Left lung (tissue), 10 donors: ENCODE data around the gene EGLN2. TPM values are rescaled to one million over a fixed set of nuclear protein-coding genes. Genes with fewer than 3 reads are reported as not detected.
"Not testable (repeated sequence)": the region's sequence is repeated elsewhere in the genome, so short reads cannot be mapped to it uniquely, and the experiment has no call there.

Source experiments
- ATAC-seq: fragments of 200-7000 bp; cut with Tn5 transposase; one replicate; pipeline ENCODE4 v1.9.1; 2020; ENCODE audit warnings: moderate library complexity
- DNase-seq, 4 donors: peaks; one replicate each; pipeline ENCODE4 v3.0.0-alpha.2; 2013 to 2020
- H3K27ac ChIP-seq, 2 donors: fragments of 200-600 bp; sonication (generic) in 1 of 2; one replicate each; pipeline versions ENCODE4 v1.5.0 to v1.8.0; 2020 to 2021
- H3K27me3 ChIP-seq, 2 donors: fragments of 200-600 bp; sonication (generic) in 1 of 2; one replicate each; pipeline versions ENCODE4 v1.5.0 to v1.8.0; 2020 to 2021
- H3K36me3 ChIP-seq, 2 donors: fragments of 200-600 bp; sonication (generic) in 1 of 2; one replicate each; pipeline versions ENCODE4 v1.5.0 to v1.8.0; 2020 to 2021
- H3K4me1 ChIP-seq, 2 donors: fragments of 200-600 bp; one replicate each; pipeline ENCODE4 v1.8.0; 2021
- H3K4me3 ChIP-seq, 2 donors: fragments of 200-600 bp; sonication (generic) in 1 of 2; one replicate each; pipeline versions ENCODE4 v1.5.0 to v1.8.0; 2020 to 2021; ENCODE audit warnings: mild to moderate bottlenecking in 1 of 2
- H3K9me3 ChIP-seq, 2 donors: fragments of 200-600 bp; sonication (generic) in 1 of 2; one replicate each; pipeline versions ENCODE4 v1.5.0 to v1.8.0; 2020 to 2021
- intact Hi-C, 2 donors: fragments of 100-400 bp; cut with DNase I; formaldehyde crosslinking; loops; one replicate each; pipeline versions ENCODE4 v1.11.2 to v1.14.2; 2022
- polyA plus RNA-seq, 6 donors: library from polyadenylated mRNA; unstranded; fragments of 120-200 nt; gene quantifications; one replicate each; pipeline ENCODE4 v1.2.1, GENCODE V29; 2013; ENCODE audit not compliant: insufficient read length in 6 of 6
- total RNA-seq, 2 donors: library from RNA; stranded (reverse); fragmentation: NEBNext Ultra II Directional; extraction: Animal tissue kit (Norgen Biotek cat#: 25700); gene quantifications; one replicate each; pipeline ENCODE4 v1.2.1, GENCODE V29; 2021
- TF ChIP-seq, protein P1 (sequence below), 2 donors: fragments of 200-600 bp; sonication (generic) in 1 of 2; IDR thresholded peaks; one replicate each; pipeline versions ENCODE4 v1.5.0 to v1.8.0; 2021; ENCODE audit warnings: antibody characterized with exemption in 2 of 2
- donor health status: DM: no; HTN: yes; CAD: no.
- donor health status: DM: no; HTN: no; CAD: no.

Gene EGLN2
- total and polyA plus RNA-seq, 8 donors = 57.0 to 150 (median 75.9) TPM

DNA sequence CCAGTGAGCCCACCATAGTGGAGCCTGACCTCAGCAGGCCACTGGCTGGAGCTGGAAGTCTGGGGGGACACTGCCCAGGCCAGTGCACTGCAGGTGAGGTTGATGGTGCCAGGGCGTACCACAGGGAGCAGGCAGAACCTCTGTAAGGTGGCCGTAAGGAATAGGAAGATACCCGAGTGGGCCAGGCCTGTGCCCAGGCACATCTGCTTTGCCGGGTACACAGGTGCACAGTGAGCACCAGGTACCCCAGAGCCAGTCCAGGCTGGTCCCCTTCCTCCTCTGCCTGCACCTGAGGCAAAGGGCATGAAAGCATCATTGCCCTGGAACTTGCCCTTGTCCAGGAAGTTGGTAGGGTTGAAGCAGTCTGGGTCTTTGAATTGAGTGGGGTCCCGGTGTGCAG lies 9.5 kb downstream of the EGLN2 start:
- TF ChIP-seq, protein P1, sequence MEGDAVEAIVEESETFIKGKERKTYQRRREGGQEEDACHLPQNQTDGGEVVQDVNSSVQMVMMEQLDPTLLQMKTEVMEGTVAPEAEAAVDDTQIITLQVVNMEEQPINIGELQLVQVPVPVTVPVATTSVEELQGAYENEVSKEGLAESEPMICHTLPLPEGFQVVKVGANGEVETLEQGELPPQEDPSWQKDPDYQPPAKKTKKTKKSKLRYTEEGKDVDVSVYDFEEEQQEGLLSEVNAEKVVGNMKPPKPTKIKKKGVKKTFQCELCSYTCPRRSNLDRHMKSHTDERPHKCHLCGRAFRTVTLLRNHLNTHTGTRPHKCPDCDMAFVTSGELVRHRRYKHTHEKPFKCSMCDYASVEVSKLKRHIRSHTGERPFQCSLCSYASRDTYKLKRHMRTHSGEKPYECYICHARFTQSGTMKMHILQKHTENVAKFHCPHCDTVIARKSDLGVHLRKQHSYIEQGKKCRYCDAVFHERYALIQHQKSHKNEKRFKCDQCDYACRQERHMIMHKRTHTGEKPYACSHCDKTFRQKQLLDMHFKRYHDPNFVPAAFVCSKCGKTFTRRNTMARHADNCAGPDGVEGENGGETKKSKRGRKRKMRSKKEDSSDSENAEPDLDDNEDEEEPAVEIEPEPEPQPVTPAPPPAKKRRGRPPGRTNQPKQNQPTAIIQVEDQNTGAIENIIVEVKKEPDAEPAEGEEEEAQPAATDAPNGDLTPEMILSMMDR (IDR thresholded peaks at IDR 0.05) = no peak
- no peaks in the 10 kb centered on the region for H3K9me3 ChIP-seq
- H3K27ac ChIP-seq = no peak overlapping the region
- H3K4me1 ChIP-seq = peaks cover 39 to 91% of the 10 kb centered on the region in 2 donors
- intact Hi-C loops = no loop called here
- H3K27me3 ChIP-seq = no peaks in the 10 kb centered on the region
- H3K4me3 ChIP-seq = no peak overlapping the region
- ATAC-seq (no peak), DNase-seq (no peak)
- peaks cover 0 to 56% of the 10 kb centered on the region in 2 donors for H3K36me3 ChIP-seq

DNA sequence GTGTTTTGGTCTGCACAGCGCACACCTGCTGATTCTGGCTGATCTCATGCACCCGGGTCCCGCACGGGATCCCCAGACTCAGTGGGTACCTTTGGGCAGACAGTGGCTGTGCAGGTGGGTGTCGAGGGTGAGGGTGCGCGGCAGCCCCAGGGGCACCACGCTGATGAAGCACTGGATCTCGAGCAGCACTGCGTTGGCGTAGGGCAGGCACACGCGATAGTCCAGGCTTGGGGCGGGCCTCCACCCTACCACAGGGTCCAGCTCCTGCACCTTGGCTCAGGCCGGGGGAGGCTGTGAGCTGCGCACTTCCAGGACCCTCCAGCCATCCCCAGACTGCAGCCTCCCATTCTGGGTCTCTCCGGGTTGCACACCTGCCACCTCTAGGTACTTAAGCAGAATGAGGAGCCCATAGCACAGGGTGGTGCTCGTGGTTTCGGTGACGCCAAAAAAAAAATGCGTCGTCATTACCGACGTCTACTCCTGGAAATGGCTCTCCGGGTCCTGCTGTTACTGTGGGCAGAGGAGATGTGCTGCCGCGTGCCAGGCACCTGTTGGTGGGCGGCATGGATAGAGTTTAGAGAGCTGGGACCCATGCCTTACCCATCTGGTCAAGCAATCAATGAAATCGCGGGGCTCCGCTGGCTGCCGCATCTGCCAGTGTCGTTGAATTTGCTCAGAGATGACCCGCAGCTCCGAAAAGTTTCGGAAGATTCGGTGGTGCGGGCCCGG lies 10.5 kb downstream of the EGLN2 start:
- H3K36me3 ChIP-seq = peaks cover 0 to 47% of the 10 kb centered on the region in 2 donors
- DNase-seq = peak in 1 of 4 donors; percentile 78
- H3K27ac ChIP-seq = peak overlapping the region; percentile 73 to 78
- no peaks in the 10 kb centered on the region for H3K27me3 ChIP-seq
- intact Hi-C loops = no loop called here
- no peak for ATAC-seq
- peak overlapping the region in 1 of 2 donors; percentile 39 for H3K4me3 ChIP-seq
- TF ChIP-seq, protein P1 (IDR thresholded peaks at IDR 0.05) = no peak
- no peaks in the 10 kb centered on the region for H3K9me3 ChIP-seq
- peaks cover 29 to 80% of the 10 kb centered on the region in 2 donors for H3K4me1 ChIP-seq

DNA sequence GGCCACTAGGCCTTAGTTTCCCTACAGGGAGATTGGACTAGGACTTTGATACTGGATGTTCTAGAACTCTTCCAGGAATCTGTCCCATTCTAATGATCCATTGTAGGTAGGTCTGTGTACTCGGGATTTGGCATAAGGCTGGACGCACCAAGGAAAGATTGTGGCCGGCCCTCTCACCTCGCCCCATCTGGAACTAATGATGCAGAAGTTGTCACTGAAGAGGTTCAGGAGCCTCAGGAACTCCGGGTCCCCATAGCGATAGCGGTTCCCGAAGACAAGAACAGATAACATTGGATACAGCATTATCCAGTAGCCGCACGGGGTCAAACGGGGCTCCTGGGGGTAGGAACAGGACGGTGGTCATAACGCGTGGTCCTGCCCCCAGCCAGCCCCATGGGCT lies 11.2 kb downstream of the EGLN2 start:
- TF ChIP-seq, protein P1 (IDR thresholded peaks at IDR 0.05) = no peak
- no peaks in the 10 kb centered on the region for H3K9me3 ChIP-seq
- H3K27me3 ChIP-seq = no peaks in the 10 kb centered on the region
- peaks cover 0 to 41% of the 10 kb centered on the region in 2 donors for H3K36me3 ChIP-seq
- intact Hi-C loops = no loop called here
- H3K4me3 ChIP-seq = peak overlapping the region; percentile 24 to 39
- ATAC-seq (no peak), DNase-seq (peak in 1 of 4 donors; percentile 40)
- H3K4me1 ChIP-seq = peaks cover 22 to 74% of the 10 kb centered on the region in 2 donors
- peak overlapping the region; percentile 73 to 78 for H3K27ac ChIP-seq

GRCh38 chr19:40810649-40811408 lies 11.8 kb downstream of the EGLN2 start:
- H3K9me3 ChIP-seq, intact Hi-C loops, H3K27me3 ChIP-seq: not testable (repeated sequence)
- H3K27ac ChIP-seq = peak overlapping the region; percentile 73 to 78
- H3K4me1 ChIP-seq = peaks cover 16 to 67% of the 10 kb centered on the region in 2 donors
- peak overlapping the region; percentile 24 to 39 for H3K4me3 ChIP-seq
- peak; percentile 91 for ATAC-seq
- DNase-seq = peak in 3 of 4 donors; percentile 78 to 94 (median 85)
- peaks cover 0 to 37% of the 10 kb centered on the region in 2 donors for H3K36me3 ChIP-seq

DNA sequence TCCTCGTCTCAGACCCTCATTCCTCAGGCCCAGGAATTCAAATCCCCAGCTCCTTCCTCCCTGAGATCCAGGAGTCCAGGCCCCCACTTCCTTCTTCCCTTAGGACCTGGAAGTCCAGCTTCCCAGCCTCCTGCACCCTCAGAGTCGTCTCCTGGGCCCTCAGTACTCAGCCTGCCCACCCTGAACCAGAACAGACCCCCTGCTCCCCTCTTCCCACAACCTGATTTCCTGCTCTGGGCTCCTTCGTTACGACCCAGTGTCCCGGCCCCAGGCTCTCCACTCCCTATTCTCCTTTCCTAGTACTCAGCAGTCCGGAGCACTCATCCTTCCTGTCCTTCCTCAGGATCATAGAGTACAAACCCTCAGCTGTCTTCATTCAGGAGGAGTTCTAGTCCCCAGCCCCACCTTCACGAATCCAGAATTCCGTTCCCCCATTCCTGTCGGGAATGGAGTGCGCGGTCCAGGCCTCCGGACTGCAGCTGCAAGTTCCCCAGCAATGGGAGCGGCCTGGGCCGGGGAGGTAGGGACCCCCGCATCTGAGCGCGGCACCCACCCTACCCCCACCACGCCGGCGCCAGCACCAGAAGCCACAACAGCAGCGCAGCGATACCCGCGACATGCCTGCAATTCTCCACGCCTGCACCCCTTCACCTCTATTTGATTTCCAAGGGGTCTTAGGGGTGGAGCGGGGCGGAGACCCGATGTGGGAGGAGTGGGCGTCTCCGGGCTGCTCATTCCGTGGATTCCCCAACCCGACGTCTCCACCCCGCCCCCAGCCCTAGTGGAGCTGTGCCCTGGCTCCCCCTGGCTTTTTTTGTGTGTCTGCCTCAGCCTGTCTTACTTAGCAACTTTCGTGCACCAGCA lies 12.7 kb downstream of the EGLN2 start:
- peak overlapping the region; percentile 24 to 39 for H3K4me3 ChIP-seq
- no peaks in the 10 kb centered on the region for H3K27me3 ChIP-seq
- ATAC-seq = no peak
- H3K4me1 ChIP-seq = peaks cover 7 to 59% of the 10 kb centered on the region in 2 donors
- H3K9me3 ChIP-seq = no peaks in the 10 kb centered on the region
- TF ChIP-seq, protein P1 (IDR thresholded peaks at IDR 0.05) = no peak
- intact Hi-C loops = no loop called here
- DNase-seq = peak in 2 of 4 donors; percentile 49 to 81
- peak overlapping the region; percentile 73 to 78 for H3K27ac ChIP-seq
- H3K36me3 ChIP-seq = peaks cover 0 to 33% of the 10 kb centered on the region in 2 donors

DNA sequence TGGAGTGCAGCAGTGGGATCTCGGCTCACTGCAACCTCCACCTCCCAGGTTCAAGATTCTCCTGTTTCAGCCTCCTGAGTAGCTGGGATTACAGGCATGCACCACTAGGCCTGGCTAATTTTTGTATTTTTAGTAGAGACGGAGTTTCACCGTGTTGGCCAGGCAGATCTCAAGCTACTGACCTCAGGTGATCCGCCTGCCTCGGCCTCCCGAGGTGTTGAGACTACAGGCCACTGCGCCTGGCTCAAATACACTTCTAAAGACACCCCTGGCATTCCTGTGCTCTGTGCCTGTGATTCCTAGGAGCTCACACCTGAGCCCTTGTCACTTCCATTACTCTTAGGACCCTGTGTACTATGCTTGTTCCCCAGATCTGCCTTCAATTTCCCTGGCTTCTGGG lies 13.6 kb downstream of the EGLN2 start:
- H3K36me3 ChIP-seq = peaks cover 0 to 24% of the 10 kb centered on the region in 2 donors
- H3K4me3 ChIP-seq, H3K27ac ChIP-seq, intact Hi-C loops, ATAC-seq, H3K9me3 ChIP-seq, H3K27me3 ChIP-seq: not testable (repeated sequence)
- peaks cover 6 to 50% of the 10 kb centered on the region in 2 donors for H3K4me1 ChIP-seq
- peak in 1 of 4 donors; percentile 26 for DNase-seq
